Astrocyte of the cerebellum (primary cell): ENCODE measurements around the gene MYLK.

Source experiments
- DNase-seq: peaks from one replicate; pipeline ENCODE4 v3.0.0-alpha.2; 2011; ENCODE audit warnings: low read depth
- H3K4me3 ChIP-seq: 2 replicates; pipeline ENCODE4 v1.5.1; 2011; ENCODE audit warnings: mild to moderate bottlenecking, low read depth, low read length, moderate library complexity
- CTCF ChIP-seq: IDR thresholded peaks from 2 replicates; pipeline ENCODE4 v1.5.1; 2012; ENCODE audit warnings: low read length, low read depth, moderate library complexity, mild to moderate bottlenecking; ENCODE audit errors: missing control alignments
- in situ Hi-C: cut with HindIII; loops from 2 replicates; pipeline ENCODE4 v1.10.0; 2017; ENCODE audit warnings: low sequenced_read_pairs

MYLK gene

GRCh38 chr3:123834631-123835030 lies 49.5 kb downstream of the MYLK start:
- in situ Hi-C loops: no loop called here
- TF ChIP-seq CTCF: no peak
- peak; percentile 76 for DNase-seq
- H3K4me3 ChIP-seq: no peak overlapping the region

GRCh38 chr3:123833398-123833785 lies 50.7 kb downstream of the MYLK start:
- no peak for DNase-seq
- no peak for TF ChIP-seq CTCF
- in situ Hi-C loops: no loop called here
- no peak overlapping the region for H3K4me3 ChIP-seq

- no peak for TF ChIP-seq CTCF
- DNase-seq: no peak
- H3K4me3 ChIP-seq: no peak overlapping the region
- in situ Hi-C loops: no loop called here
These were observed 51.3 kb downstream of the MYLK start for GRCh38 chr3:123832692-123833397.

- H3K4me3 ChIP-seq: no peak overlapping the region
- TF ChIP-seq CTCF: no peak
- in situ Hi-C loops: no loop called here
- no peak for DNase-seq
These were observed 52.7 kb downstream of the MYLK start for GRCh38 chr3:123831420-123831819.

- in situ Hi-C loops: no loop called here
- TF ChIP-seq CTCF: no peak
- no peak overlapping the region for H3K4me3 ChIP-seq
- DNase-seq: no peak
These were observed 62.2 kb downstream of the MYLK start for GRCh38 chr3:123821920-123822319.

- in situ Hi-C loops: loop anchor here (5.0 to 10.0 kb wide), 2 partner anchors 45 to 83 kb away; no protein-coding TSS in a partner anchor
- no peak for DNase-seq
- no peak for TF ChIP-seq CTCF
- no peak overlapping the region for H3K4me3 ChIP-seq
These were observed 64.2 kb downstream of the MYLK start for GRCh38 chr3:123819949-123820348.

- in situ Hi-C loops: loop anchor here (5.0 to 10.0 kb wide), 2 partner anchors 46 to 82 kb away; no protein-coding TSS in a partner anchor
These were observed 65.2 kb downstream of the MYLK start for GRCh38 chr3:123818921-123819429.

More at GRCh38 chr3:123818921-123819429, 65.2 kb downstream of the MYLK start:
- no peak overlapping the region for H3K4me3 ChIP-seq
- no peak for DNase-seq
- no peak for TF ChIP-seq CTCF
